Non-pigmented ciliary epithelial cell (primary cell): Measurements from ENCODE around the gene CTAGE1.
"Not testable (repeated sequence)": the region's sequence is repeated elsewhere in the genome, so short reads cannot be mapped to it uniquely, and the experiment has no call there.

Experiments
- DNase-seq: peaks from one replicate; pipeline ENCODE4 v3.0.0-alpha.2; 2010; ENCODE audit warnings: low read depth

CTAGE1 gene, protein sequence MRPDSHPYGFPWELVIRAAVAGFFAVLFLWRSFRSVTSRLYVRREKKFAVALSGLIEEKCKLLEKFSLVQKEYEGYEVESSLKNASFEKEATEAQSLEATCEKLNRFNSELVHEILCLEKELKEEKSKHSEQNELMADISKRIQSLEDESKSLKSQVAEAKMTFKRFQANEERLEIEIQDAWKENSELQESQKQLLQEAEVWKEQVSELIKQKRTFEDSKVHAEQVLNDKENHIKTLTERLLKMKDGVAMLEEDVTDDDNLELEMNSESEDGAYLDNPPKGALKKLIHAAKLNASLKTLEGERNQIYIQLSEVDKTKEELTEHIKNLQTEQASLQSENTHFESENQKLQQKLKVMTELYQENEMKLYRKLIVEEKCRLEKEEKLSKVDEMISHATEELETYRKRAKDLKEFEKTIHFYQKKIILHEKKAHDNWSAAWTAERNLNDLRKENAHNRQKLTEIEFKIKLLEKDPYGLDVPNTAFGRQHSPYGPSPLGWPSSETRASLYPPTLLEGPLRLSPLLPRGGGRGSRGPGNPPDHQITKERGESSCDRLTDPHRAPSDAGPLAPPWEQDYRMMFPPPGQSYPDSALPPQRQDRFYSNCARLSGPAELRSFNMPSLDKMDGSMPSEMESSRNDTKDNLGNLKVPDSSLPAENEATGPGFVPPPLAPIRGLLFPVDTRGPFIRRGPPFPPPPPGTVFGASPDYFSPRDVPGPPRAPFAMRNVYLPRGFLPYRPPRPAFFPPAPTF

GRCh38 chr18:22417496-22418188 lies at the start of gene CTAGE1:
Gene CTAGE1 (minus strand): TSS chr18:22417915. CDS start chr18:22417811, 104 bp downstream.
- DNase-seq = no peak

DNA sequence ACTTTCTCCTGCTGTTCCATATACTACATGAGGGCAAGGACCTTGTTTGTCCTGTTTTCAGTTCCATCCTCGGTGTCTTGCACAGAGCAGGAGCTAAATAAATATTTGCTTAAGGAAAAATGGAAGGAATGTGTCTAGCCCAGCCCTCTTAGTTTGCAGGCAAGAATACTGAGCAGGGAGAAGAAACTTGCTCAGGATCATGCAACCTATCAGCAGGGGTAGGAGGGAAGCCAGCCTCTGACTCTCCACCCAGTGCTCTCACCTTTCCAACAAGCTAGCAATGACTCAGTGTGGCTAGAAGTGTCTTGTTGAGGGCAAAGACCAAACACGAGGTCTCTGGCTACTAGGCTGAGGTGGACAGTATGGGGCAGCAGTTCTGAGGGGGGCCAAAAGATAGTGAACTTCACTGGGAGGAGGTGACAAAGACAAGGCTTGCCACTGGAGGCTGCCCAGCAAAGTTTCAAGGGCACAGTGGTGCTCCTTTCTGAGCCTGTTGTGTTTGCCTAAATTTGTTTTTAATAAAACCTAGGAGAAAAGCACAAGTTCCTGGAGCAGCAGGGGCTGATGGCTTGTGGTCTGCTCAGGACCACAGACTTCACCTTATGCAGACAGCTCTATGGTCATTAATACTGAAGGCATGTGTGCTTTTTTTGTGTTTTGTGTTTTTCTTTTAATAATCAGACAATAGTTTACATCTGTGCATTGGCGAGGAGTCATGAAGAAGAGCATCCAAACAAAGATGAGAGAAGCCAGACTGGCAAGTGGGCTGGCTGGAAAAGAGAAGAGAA lies 49.1 kb upstream of the CTAGE1 start:
- DNase-seq = no peak

GRCh38 chr18:22465859-22466457 lies 48.2 kb upstream of the CTAGE1 start:
- DNase-seq = peak; percentile 94

DNA sequence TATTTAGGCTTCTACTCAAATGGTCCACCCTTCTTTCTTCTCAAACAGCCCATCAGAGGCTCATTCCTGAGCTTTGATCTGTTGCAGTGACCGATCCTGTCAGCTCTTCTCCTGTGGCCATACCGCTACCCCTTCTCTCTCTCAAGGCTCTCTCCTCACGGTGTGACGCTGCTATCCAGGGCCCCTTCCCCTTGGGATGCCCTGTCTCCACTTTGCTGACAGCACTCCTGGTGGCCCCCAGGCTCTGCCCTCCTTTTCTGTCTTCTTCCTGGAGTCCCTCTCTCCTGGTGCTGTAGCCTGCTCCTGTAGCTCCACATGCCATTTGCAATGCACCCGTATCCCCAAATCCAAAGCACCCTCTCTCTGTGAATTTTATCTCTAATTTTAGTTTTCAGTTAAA lies 45.4 kb upstream of the CTAGE1 start:
- no peak for DNase-seq

- DNase-seq = no peak
Observed at GRCh38 chr18:22459491-22459890, 41.8 kb upstream of the CTAGE1 start.

- no peak for DNase-seq
Observed at GRCh38 chr18:22457524-22457923, 39.8 kb upstream of the CTAGE1 start.

GRCh38 chr18:22456547-22456946 lies 38.8 kb upstream of the CTAGE1 start:
- DNase-seq = no peak

GRCh38 chr18:22456116-22456480 lies 38.4 kb upstream of the CTAGE1 start:
- no peak for DNase-seq

DNA sequence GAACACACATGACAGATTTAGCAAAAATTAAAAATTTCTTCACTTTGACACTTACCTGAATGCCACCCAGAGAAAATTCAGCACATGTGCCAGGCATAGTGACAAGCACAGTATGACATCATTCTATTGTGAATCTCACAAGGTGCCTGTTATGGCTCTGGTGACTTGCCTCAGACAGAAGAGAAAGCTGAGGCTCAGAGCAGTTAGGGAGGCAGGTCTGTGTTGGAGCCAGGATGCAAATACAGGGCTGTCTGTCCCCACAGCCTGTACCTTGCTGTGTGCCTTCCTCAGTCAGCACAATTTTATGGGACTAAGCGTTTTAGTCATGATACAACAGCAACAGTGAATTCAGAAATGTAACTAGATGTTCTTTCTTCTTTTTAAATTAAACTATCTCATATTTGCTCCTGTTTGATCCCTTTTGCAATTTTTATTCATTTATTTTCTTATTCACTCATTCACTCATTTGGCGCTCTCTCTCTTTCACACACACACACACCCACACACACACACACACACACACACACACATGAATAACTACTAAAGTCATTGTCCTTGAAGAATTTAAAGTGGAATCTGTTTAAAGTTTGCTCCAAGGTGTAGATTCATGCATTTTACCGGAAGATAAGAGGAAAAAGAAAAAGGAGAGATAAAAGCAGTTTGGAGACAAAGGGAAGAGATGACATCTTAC lies 37.9 kb upstream of the CTAGE1 start:
- no peak for DNase-seq

GRCh38 chr18:22453315-22453714 lies 35.6 kb upstream of the CTAGE1 start:
- DNase-seq = no peak

DNA sequence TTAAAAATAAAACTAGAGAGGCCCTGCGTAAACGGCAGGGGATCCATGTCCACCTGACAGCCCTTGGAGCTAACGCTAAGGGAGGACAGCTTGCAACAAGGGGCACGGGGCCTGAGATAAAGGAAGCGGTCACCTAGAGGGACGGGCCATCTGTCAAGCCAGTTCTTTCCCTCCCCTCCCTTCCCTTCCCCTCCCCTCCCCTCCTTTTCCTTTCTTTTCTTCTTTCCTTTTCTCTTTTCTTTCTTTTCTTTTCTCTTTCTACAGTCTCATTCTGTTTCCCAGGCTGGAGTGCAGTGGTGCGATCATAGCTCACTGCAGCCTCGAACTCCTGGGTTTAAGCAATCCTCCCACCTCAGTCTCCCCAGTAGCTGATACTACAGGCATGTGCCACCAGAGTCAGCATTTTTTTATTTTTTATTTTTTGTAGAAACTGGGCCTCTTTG lies 34.5 kb upstream of the CTAGE1 start:
- DNase-seq = no peak

GRCh38 chr18:22451796-22452195 lies 34.1 kb upstream of the CTAGE1 start:
- DNase-seq = no peak

GRCh38 chr18:22450766-22451165 lies 33.1 kb upstream of the CTAGE1 start:
- not testable (repeated sequence) for DNase-seq

DNA sequence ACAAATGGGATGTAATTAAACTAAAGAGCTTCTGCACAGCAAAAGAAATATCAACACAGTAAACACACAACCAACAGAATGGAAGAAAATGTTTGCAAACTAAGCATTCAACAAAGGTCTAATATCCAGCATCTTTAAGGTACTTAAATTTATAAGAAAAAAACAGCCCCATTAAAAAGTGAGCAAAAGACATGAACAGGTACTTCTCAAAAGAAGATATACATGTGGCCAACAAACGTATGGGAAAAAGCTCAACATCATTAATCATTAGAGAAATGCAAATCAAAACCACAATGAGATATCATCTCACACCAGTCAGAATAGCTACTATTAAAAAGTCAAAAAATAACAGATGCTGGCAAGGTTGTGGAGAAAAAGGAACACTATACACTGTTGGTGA lies 32.6 kb upstream of the CTAGE1 start:
- DNase-seq = not testable (repeated sequence)

GRCh38 chr18:22449753-22450152 lies 32.0 kb upstream of the CTAGE1 start:
- not testable (repeated sequence) for DNase-seq

DNA sequence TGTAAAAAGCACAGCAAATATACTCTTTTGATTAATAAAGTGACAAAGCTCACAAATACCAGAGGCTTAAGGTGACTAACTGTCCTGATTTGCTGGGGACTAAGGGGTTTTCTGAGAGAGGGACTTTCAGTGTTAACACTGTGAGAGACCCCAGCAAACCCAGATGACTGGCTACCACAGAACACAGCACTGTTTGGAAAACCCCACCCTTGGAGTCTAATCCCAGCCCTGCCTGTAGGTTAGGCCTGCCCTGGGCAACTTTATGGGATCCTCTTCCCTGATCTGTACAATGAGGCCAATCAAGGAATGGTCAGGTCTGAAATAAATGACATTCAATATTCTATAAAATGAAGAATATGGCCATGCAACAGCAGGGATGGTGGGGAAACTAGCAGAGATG lies 30.5 kb upstream of the CTAGE1 start:
- no peak for DNase-seq

- DNase-seq = no peak
Observed at GRCh38 chr18:22447792-22448191, 30.1 kb upstream of the CTAGE1 start.

GRCh38 chr18:22446911-22447310 lies 29.2 kb upstream of the CTAGE1 start:
- no peak for DNase-seq

DNA sequence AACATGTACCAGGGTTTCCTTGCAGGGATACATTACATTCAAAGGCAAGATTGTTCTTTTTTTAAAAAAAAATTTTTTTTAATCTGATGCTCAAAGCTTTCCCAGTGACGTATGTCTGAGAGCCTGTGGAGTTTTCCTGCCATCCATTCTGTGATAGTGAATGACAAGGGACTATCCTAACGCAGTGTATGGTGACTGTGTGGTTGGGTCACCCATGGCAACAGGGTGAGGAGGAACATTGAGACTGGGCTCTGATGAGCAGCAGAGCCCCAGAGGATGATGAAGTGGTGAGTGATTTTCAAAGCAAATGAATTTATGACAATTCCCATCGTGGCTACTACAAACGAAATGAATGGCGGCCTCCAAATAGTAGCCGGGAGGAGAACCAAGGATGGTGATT lies 28.6 kb upstream of the CTAGE1 start:
- DNase-seq = no peak

GRCh38 chr18:22441638-22442037 lies 23.9 kb upstream of the CTAGE1 start:
- DNase-seq = no peak

DNA sequence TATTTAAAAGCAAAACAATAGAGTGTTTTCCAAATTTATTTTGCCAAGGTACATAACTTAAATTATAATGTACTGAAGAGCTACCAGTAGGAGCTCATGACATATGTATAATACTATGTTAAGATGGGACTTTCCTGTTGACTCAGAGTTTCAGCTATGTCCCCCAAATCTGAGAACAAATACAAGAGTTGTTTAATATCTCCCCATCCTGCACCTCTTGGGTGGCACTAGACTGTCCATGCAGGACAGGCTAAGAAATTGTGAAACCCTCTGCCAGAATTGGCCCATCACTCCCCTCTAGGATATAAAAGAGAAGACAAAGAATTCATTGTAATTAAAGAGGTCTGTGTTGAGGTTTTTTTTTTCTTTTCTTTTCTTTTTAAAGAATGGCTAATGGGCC lies 21.7 kb upstream of the CTAGE1 start:
- DNase-seq = peak; percentile 26
